AG10803 (cell line): Measurements from ENCODE around the gene VWA3B.
"Not testable (repeated sequence)": the region's sequence is repeated elsewhere in the genome, so short reads cannot be mapped to it uniquely, and the experiment has no call there.

Experiments used
- DNase-seq: peaks from one replicate; pipeline ENCODE4 v3.0.0; 2010; ENCODE audit warnings: low read depth
- H3K4me3 ChIP-seq: 2 replicates; pipeline ENCODE4 v1.5.1; 2011; ENCODE audit warnings: mild to moderate bottlenecking, low read length, control low read depth
- TF ChIP-seq, protein P1 (sequence below): conservative IDR thresholded peaks from 2 replicates; pipeline ENCODE4 v1.5.1; 2011; ENCODE audit warnings: mild to moderate bottlenecking, low read length, control low read depth, inconsistent platforms

VWA3B gene

DNA sequence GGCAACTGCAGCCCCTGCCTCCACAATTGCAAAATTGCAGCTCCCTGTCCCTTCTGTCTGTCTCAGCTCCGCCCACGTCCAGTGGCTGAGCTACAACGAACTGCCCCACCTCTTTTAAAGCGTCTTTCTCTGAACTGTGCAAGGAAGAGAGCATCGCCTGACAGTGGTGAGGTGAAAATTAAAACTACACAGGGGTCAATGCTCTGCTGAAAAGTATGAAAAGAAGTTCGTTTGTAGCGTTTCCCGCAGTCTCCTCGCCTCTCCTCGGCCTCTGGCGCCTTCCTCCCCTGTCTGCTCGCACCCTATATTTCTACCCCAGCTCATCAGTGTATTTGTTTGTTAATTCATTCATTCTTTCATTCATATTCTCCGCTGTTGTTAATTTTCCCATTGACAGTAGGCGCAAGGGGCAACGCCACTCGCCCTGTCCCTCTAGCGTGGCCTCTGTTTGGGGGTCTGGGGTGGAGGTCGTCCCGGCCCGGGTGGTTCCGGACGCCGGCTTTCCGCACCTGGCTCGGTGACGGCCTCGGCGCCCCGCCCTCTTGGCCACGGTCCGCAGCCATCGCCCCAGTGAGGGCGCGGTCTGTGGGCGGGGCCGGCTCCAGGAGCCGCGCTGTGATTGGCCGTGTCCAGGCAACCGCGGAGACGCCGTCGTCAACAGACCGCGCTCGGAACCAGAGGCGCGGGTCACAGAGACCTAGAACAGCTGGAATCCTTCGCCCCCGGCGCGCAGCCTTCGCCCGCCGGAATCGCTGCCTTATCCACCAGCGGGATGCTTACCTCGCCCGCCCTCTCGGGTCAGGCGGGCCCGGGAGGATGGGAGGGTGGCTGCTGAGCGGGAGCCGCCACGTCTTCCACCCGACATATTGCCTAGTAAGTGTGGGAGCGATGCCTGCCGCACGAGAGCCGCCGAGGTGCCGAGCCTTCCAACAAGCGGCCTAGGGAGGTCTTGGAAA lies at the start of gene VWA3B:
Gene VWA3B, plus strand, starts transcription at position 677 of the 956 bp plus-strand sequence. CDS start 5,926 bp downstream, outside the sequence.
- H3K4me3 ChIP-seq, result peak within 1 kb of the TSS; percentile 55
- TF ChIP-seq, protein P1, sequence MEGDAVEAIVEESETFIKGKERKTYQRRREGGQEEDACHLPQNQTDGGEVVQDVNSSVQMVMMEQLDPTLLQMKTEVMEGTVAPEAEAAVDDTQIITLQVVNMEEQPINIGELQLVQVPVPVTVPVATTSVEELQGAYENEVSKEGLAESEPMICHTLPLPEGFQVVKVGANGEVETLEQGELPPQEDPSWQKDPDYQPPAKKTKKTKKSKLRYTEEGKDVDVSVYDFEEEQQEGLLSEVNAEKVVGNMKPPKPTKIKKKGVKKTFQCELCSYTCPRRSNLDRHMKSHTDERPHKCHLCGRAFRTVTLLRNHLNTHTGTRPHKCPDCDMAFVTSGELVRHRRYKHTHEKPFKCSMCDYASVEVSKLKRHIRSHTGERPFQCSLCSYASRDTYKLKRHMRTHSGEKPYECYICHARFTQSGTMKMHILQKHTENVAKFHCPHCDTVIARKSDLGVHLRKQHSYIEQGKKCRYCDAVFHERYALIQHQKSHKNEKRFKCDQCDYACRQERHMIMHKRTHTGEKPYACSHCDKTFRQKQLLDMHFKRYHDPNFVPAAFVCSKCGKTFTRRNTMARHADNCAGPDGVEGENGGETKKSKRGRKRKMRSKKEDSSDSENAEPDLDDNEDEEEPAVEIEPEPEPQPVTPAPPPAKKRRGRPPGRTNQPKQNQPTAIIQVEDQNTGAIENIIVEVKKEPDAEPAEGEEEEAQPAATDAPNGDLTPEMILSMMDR, result no peak
- peak; percentile 13 for DNase-seq

- no peak for DNase-seq
- TF ChIP-seq, protein P1, result no peak
- H3K4me3 ChIP-seq, result no peak overlapping the region
These were observed 49.8 kb upstream of the VWA3B start for GRCh38 chr2:98037206-98037605.

DNA sequence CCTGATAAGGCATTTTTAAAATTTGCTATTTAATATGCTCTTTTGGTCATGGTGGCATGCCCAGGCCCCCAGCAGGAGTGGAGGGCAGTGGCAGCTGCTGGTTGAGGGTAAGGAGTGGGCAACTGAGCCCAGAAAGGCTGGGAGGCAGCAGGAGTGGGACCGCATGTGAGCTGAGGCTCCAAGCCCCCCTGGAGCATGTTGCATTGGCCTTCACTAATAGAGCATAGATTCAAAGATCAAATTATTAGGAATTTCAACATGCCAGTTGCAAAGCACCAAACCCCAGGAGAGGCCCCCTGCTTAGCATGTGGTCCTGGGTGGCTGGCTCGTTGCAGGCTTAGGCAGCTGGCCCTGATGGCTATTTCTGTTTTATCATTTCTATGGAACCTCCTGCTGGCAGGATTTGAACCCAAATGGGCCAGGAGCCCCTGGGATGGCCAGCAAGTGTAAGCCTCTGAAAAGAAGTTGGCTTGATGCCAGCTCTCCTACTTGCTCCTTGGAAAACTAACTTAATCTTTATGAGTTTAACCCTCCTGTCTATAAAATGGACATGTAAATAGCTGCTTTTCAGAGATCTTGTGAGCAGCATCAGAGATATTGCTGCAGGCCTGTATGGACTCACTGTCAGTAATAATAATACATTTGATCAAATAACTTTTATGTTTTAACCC lies 49.2 kb upstream of the VWA3B start:
- TF ChIP-seq, protein P1, result no peak
- no peak for DNase-seq
- no peak overlapping the region for H3K4me3 ChIP-seq

- TF ChIP-seq, protein P1, result no peak
- H3K4me3 ChIP-seq, result no peak overlapping the region
- DNase-seq, result no peak
These were observed 47.7 kb upstream of the VWA3B start for GRCh38 chr2:98039085-98039756.

DNA sequence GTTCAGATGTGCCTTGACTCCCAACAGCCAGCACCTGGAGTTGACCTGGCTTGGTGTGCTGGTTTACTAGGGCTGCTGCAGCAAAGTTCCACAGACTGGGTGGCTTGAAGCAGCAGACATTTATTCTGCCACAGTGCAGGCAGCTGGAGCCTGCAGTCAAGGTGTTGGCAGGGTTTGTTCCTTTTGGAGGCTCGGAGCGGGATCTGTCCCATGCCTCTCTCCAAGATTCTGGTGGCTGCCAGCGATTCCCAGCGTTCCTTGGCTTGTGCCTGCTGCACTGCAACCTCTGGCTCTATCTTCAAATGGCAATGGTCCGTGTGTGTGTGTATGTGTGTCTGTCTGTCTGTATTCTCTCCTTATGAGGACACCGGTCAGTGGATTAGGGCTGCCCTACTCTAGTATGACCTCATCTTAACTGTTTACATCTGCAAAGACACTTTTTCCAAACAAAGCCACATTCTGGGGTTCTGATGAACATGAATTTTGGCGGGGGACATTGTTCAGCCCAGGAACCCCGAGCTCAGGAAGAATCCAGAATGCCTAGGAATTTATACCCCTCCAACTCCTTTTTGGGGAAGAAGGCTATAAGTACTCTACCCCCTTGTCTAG lies 46.5 kb upstream of the VWA3B start:
- H3K4me3 ChIP-seq, result no peak overlapping the region
- DNase-seq, result no peak
- TF ChIP-seq, protein P1, result no peak

GRCh38 chr2:98043101-98043500 lies 43.9 kb upstream of the VWA3B start:
- H3K4me3 ChIP-seq, result no peak overlapping the region
- DNase-seq, result no peak
- TF ChIP-seq, protein P1, result no peak

GRCh38 chr2:98044730-98045129 lies 42.2 kb upstream of the VWA3B start:
- not testable (repeated sequence) for DNase-seq

More at GRCh38 chr2:98044730-98045129, 42.2 kb upstream of the VWA3B start:
- not testable (repeated sequence) for H3K4me3 ChIP-seq
